Upper lobe of right lung (tissue), 1 donor: ENCODE results near the gene CADPS. TPM values are rescaled to one million over a fixed set of nuclear protein-coding genes. Genes with fewer than 3 reads are reported as not detected.

Source experiments
- ATAC-seq: fragments of 200-7000 bp; cut with Tn5 transposase; one replicate; pipeline ENCODE4 v1.9.1; 2020; ENCODE audit warnings: mild to moderate bottlenecking, moderate library complexity
- DNase-seq: peaks from one replicate; pipeline ENCODE4 v3.0.0-alpha.2; 2020
- H3K27ac ChIP-seq: fragments of 200-600 bp; one replicate; pipeline ENCODE4 v1.8.0; 2022
- H3K27me3 ChIP-seq: fragments of 200-600 bp; one replicate; pipeline ENCODE4 v1.8.0; 2022; ENCODE audit warnings: mild to moderate bottlenecking
- H3K36me3 ChIP-seq: fragments of 200-600 bp; one replicate; pipeline ENCODE4 v1.8.0; 2022
- H3K4me1 ChIP-seq: fragments of 200-600 bp; one replicate; pipeline ENCODE4 v1.8.0; 2022
- H3K4me3 ChIP-seq: fragments of 200-600 bp; one replicate; pipeline ENCODE4 v1.8.0; 2022; ENCODE audit warnings: mild to moderate bottlenecking
- H3K9me3 ChIP-seq: fragments of 200-600 bp; one replicate; pipeline ENCODE4 v1.8.0; 2022
- CTCF ChIP-seq: fragments of 200-600 bp; IDR thresholded peaks from one replicate; pipeline ENCODE4 v1.8.0; 2022; ENCODE audit warnings: antibody characterized with exemption
- intact Hi-C: fragments of 100-400 bp; cut with DNase I; formaldehyde crosslinking; loops from one replicate; pipeline ENCODE4 v1.11.0; 2022
- total RNA-seq: library from RNA; stranded (reverse); fragmentation: NEBNext Ultra II Directional; extraction: Animal tissue kit (Norgen Biotek cat#: 25700); gene quantifications from one replicate; pipeline ENCODE4 v1.2.1, GENCODE V29; 2021
- donor health status: DM: no; HTN: yes; CAD: no; lungs with severe emphysema.

Gene CADPS
- total RNA-seq, 1 donor from 2014 or later = 1.1 TPM

DNA sequence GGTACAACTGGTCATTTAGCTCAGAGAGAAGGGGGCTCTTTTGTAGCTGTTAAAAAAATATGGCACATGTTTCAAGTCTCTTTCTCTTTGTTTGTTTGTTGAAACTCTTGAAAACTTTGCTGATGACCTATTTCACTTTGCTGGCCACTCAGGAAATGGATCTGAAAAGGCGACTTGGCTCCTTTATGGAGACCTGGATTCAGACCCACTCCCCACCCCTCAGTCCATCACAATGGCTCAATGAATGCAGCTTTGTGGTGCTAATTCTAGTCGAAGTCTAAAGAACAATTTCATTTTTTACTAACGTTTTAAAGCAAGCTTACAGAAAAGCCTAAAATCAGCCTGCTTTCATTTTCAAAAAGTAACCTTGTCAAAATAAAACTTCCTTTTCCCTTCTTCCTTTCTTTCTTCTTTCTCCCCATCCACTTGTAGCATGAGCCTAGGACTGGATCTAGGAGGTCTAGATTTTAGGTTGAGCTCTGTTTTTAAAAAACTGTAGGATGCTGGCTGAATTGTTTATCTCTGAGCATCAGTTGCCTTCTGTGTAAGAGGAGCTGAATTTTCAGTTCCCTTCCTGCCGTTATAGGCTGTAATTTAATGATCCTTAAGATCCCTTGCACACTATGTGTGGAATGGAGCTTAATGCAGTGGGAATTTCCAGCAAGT lies 336.4 kb downstream of the CADPS start:
- Histone ChIP-seq H3K4me3 (no peak overlapping the region), H3K36me3 (no peaks in the 10 kb centered on the region), H3K27ac (no peak overlapping the region), H3K4me1 (no peaks in the 10 kb centered on the region), H3K27me3 (no peaks in the 10 kb centered on the region), H3K9me3 (no peaks in the 10 kb centered on the region)
- DNase-seq (no peak), ATAC-seq (no peak)
- TF ChIP-seq CTCF = no peak
- intact Hi-C loops = no loop called here

GRCh38 chr3:62534326-62534725 lies 340.9 kb downstream of the CADPS start:
- Histone ChIP-seq H3K4me3 (no peak overlapping the region), H3K27ac (no peak overlapping the region), H3K9me3 (no peaks in the 10 kb centered on the region), H3K4me1 (no peaks in the 10 kb centered on the region), H3K27me3 (no peaks in the 10 kb centered on the region), H3K36me3 (no peaks in the 10 kb centered on the region)
- TF ChIP-seq CTCF = no peak
- DNase-seq (no peak), ATAC-seq (no peak)
- intact Hi-C loops = no loop called here

DNA sequence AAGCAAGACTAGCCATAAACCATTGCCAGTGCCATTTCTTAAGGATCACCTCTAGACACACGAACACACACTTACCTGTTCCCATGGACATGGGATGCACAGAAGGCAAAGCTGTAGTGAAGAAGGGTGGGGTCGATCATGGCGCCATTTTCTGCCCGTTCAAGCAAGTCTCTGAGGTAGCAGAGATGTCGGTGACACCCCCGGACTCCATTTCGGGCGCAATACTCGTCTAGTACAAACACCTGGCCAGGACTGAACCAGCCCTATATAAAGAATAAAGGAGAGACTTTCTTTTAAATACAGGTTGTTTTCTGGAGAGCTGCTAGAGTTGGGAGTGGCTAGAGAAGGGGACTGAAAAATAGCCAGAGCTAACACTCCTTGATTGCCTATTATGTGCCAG lies 342.4 kb downstream of the CADPS start:
- ATAC-seq (no peak), DNase-seq (no peak)
- intact Hi-C loops = no loop called here
- H3K27ac ChIP-seq = no peak overlapping the region
- no peaks in the 10 kb centered on the region for H3K27me3 ChIP-seq
- no peaks in the 10 kb centered on the region for H3K9me3 ChIP-seq
- H3K36me3 ChIP-seq = no peaks in the 10 kb centered on the region
- no peak for TF ChIP-seq CTCF
- H3K4me1 ChIP-seq = no peaks in the 10 kb centered on the region
- no peak overlapping the region for H3K4me3 ChIP-seq

- Histone ChIP-seq H3K27ac (no peak overlapping the region), H3K27me3 (no peaks in the 10 kb centered on the region), H3K4me3 (no peak overlapping the region), H3K36me3 (no peaks in the 10 kb centered on the region), H3K9me3 (no peaks in the 10 kb centered on the region), H3K4me1 (no peaks in the 10 kb centered on the region)
- DNase-seq = no peak
- TF ChIP-seq CTCF = no peak
- ATAC-seq = no peak
- intact Hi-C loops = no loop called here
Measured at GRCh38 chr3:62531981-62532380, 343.2 kb downstream of the CADPS start.

GRCh38 chr3:62531493-62531892 lies 343.7 kb downstream of the CADPS start:
- Histone ChIP-seq H3K27ac (no peak overlapping the region), H3K27me3 (no peaks in the 10 kb centered on the region), H3K9me3 (no peaks in the 10 kb centered on the region), H3K4me3 (no peak overlapping the region), H3K4me1 (no peaks in the 10 kb centered on the region), H3K36me3 (no peaks in the 10 kb centered on the region)
- ATAC-seq (no peak), DNase-seq (no peak)
- intact Hi-C loops = no loop called here
- no peak for TF ChIP-seq CTCF

- Histone ChIP-seq H3K27ac (no peak overlapping the region), H3K4me1 (no peaks in the 10 kb centered on the region), H3K36me3 (no peaks in the 10 kb centered on the region), H3K27me3 (no peaks in the 10 kb centered on the region), H3K9me3 (no peaks in the 10 kb centered on the region), H3K4me3 (no peak overlapping the region)
- TF ChIP-seq CTCF = no peak
- no peak for DNase-seq
- no peak for ATAC-seq
- intact Hi-C loops = no loop called here
Measured at GRCh38 chr3:62529230-62529629, 346.0 kb downstream of the CADPS start.
